Smooth muscle cell (in vitro differentiated cells): ENCODE data around the gene PTPRM. TPM values are rescaled to one million over a fixed set of nuclear protein-coding genes. Genes with fewer than 3 reads are reported as not detected.

Experiments
- DNase-seq: peaks from one replicate; lab custom pipeline; 2025; ENCODE audit not compliant: unreplicated experiment; lab: John Stamatoyannopoulos, UW
- H2AFZ ChIP-seq: fragments of 200-600 bp; sonication (generic); 2 replicates; pipeline ENCODE4 v1.6.0; 2016; ENCODE audit warnings: antibody characterized with exemption, low read depth, mild to moderate bottlenecking
- H3F3A ChIP-seq: fragments of 200-600 bp; sonication (generic); 2 replicates; pipeline ENCODE4 v1.6.0; 2017; ENCODE audit warnings: antibody characterized with exemption, low read depth
- H3K27ac ChIP-seq: fragments of 200-600 bp; sonication (generic); 2 replicates; pipeline ENCODE4 v1.5.1; 2016; ENCODE audit warnings: low read depth, mild to moderate bottlenecking
- H3K27me3 ChIP-seq: fragments of 200-600 bp; sonication (generic); 2 replicates; pipeline ENCODE4 v1.6.1; 2016; ENCODE audit warnings: low read depth, mild to moderate bottlenecking
- H3K36me3 ChIP-seq: fragments of 200-600 bp; sonication (generic); 2 replicates; pipeline ENCODE4 v1.5.1; 2016; ENCODE audit warnings: low read depth
- H3K4me1 ChIP-seq: fragments of 200-600 bp; sonication (generic); 2 replicates; pipeline ENCODE4 v1.5.1; 2016; ENCODE audit warnings: low read depth
- H3K4me2 ChIP-seq: fragments of 200-600 bp; sonication (generic); 2 replicates; pipeline ENCODE4 v1.6.0; 2016; ENCODE audit warnings: mild to moderate bottlenecking
- H3K4me3 ChIP-seq: fragments of 200-600 bp; sonication (generic); 2 replicates; pipeline ENCODE4 v1.5.1; 2016; ENCODE audit warnings: mild to moderate bottlenecking
- H3K79me2 ChIP-seq: fragments of 200-600 bp; sonication (generic); 2 replicates; pipeline ENCODE4 v1.6.0; 2016; ENCODE audit warnings: low read depth, mild to moderate bottlenecking
- H3K9ac ChIP-seq: fragments of 200-600 bp; sonication (generic); 2 replicates; pipeline ENCODE4 v1.6.0; 2016; ENCODE audit warnings: low read depth
- H3K9me3 ChIP-seq: fragments of 200-600 bp; sonication (generic); replicated peaks from 2 replicates; pipeline ENCODE4 v1.5.1; 2016; ENCODE audit warnings: low read depth
- H4K20me1 ChIP-seq: fragments of 200-600 bp; sonication (generic); 2 replicates; pipeline ENCODE4 v1.6.0; 2016; ENCODE audit warnings: low read depth
- WGBS: methylation state at CpG from one replicate; pipeline ENCODE4 v1.1.7; 2016; ENCODE audit warnings: low lambda C conversion rate; 5-methylcytosine and 5-hydroxymethylcytosine counted together
- polyA plus RNA-seq: library from polyadenylated mRNA; unstranded; fragments of >200 nt; fragmentation: Nextera tagmentation; extraction: Ambion mirVana; gene quantifications from 2 replicates; pipeline ENCODE4 v1.2.1, GENCODE V29; 2016
- total RNA-seq: library from RNA; depleted of rRNA; stranded (reverse); fragments of >200 nt; gene quantifications from 2 replicates; pipeline ENCODE4 v1.2.3, GENCODE V29; 2014
- TF ChIP-seq, protein P1 (sequence below): fragments of 200-600 bp; sonication (generic); IDR thresholded peaks from 2 replicates; pipeline ENCODE4 v1.5.1; 2017; ENCODE audit warnings: borderline replicate concordance, mild to moderate bottlenecking, antibody characterized with exemption; ENCODE audit not compliant: insufficient read depth, poor library complexity, severe bottlenecking

Gene PTPRM
- total and polyA plus RNA-seq, 2 experiments from 2014 or later, result 57.5 to 115 TPM

DNA sequence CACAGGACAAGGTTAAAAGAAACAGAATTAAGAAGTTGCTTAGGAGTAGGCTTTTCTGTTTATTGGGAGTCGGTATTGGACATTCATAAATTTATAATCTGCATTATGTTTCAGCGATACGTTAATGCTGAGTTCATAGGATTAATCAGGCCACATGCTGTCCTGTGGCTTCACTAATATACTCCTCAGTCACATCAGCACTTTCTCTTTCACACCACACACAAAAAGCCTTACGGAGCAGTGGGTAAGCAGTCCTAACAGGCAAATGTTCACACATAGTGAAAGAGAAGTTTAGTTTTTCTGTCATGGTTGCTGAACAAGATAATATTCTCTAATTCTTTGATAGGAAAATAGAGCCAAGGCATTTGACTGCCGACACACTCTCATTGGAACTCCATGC lies 630.4 kb downstream of the PTPRM start:
- Histone ChIP-seq H3K9me3 (no peaks in the 10 kb centered on the region), H3K4me3 (no peak overlapping the region), H4K20me1 (no peaks in the 10 kb centered on the region), H3K9ac (no peak overlapping the region), H3K27me3 (no peaks in the 10 kb centered on the region), H3F3A (no peaks in the 10 kb centered on the region), H3K27ac (no peak overlapping the region), H3K79me2 (no peaks in the 10 kb centered on the region), H3K4me1 (no peaks in the 10 kb centered on the region), H3K4me2 (no peak overlapping the region), H3K36me3 (no peaks in the 10 kb centered on the region), H2AFZ (no peak overlapping the region)
- TF ChIP-seq, protein P1, sequence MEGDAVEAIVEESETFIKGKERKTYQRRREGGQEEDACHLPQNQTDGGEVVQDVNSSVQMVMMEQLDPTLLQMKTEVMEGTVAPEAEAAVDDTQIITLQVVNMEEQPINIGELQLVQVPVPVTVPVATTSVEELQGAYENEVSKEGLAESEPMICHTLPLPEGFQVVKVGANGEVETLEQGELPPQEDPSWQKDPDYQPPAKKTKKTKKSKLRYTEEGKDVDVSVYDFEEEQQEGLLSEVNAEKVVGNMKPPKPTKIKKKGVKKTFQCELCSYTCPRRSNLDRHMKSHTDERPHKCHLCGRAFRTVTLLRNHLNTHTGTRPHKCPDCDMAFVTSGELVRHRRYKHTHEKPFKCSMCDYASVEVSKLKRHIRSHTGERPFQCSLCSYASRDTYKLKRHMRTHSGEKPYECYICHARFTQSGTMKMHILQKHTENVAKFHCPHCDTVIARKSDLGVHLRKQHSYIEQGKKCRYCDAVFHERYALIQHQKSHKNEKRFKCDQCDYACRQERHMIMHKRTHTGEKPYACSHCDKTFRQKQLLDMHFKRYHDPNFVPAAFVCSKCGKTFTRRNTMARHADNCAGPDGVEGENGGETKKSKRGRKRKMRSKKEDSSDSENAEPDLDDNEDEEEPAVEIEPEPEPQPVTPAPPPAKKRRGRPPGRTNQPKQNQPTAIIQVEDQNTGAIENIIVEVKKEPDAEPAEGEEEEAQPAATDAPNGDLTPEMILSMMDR, result no peak
- WGBS, result 84% methylated on average over 5 of the region's 5 CpGs
- DNase-seq, result no peak

GRCh38 chr18:8207996-8208395 lies 640.9 kb downstream of the PTPRM start:
- Histone ChIP-seq H2AFZ (no peak overlapping the region), H3K36me3 (no peaks in the 10 kb centered on the region), H3F3A (no peaks in the 10 kb centered on the region), H3K79me2 (no peaks in the 10 kb centered on the region), H3K9ac (no peak overlapping the region), H3K9me3 (no peaks in the 10 kb centered on the region), H3K4me1 (no peaks in the 10 kb centered on the region), H3K27me3 (no peaks in the 10 kb centered on the region), H4K20me1 (peaks cover 3% of the 10 kb centered on the region), H3K27ac (no peak overlapping the region), H3K4me3 (no peak overlapping the region), H3K4me2 (no peak overlapping the region)
- TF ChIP-seq, protein P1, result no peak
- WGBS, result 92% methylated on average over 5 of the region's 5 CpGs
- DNase-seq, result no peak

DNA sequence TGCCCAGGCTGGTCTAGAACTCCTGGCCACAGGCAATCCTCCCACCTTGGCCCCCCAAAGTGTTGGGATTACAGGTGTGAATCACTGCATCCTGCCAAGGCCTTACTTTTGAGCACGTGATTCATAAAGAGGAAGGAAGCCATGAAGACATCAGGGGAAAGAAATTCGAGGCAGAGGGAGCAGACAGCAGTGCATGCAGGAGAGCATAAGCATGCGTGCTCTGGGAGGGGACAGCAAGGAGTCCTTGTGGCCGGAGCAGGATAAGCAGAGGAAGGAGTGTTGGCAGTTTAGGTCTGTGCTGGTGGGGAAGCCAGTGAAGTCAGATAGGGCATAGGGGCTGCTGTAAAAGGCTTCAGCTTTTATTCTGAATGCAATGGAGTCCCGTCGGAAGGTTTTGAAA lies 641.6 kb downstream of the PTPRM start:
- H3K27me3 ChIP-seq, result no peaks in the 10 kb centered on the region
- no peaks in the 10 kb centered on the region for H3F3A ChIP-seq
- H3K9ac ChIP-seq, result no peak overlapping the region
- no peaks in the 10 kb centered on the region for H3K9me3 ChIP-seq
- TF ChIP-seq, protein P1, result no peak
- H3K79me2 ChIP-seq, result no peaks in the 10 kb centered on the region
- whole genome bisulfite sequencing, result 77% methylated on average over 6 of the region's 6 CpGs
- H3K4me2 ChIP-seq, result no peak overlapping the region
- no peaks in the 10 kb centered on the region for H3K4me1 ChIP-seq
- H3K4me3 ChIP-seq, result no peak overlapping the region
- no peaks in the 10 kb centered on the region for H4K20me1 ChIP-seq
- DNase-seq, result no peak
- no peak overlapping the region for H2AFZ ChIP-seq
- H3K36me3 ChIP-seq, result no peaks in the 10 kb centered on the region
- H3K27ac ChIP-seq, result no peak overlapping the region
